GM18505 (cell line): ENCODE data around the gene AP1B1.
"Not testable (repeated sequence)": the region's sequence is repeated elsewhere in the genome, so short reads cannot be mapped to it uniquely, and the experiment has no call there.

Source experiments
- ATAC-seq: cut with Tn5 transposase; IDR thresholded peaks from one replicate; pipeline ENCODE4 v1.9.1; 2021; ENCODE audit not compliant: unreplicated experiment
- POLR2A ChIP-seq: IDR thresholded peaks from 4 replicates; pipeline ENCODE4 v1.6.1; 2011; ENCODE audit warnings: borderline replicate concordance; ENCODE audit not compliant: insufficient read depth, insufficient read length; ENCODE audit errors: extremely low read depth

Gene AP1B1

DNA sequence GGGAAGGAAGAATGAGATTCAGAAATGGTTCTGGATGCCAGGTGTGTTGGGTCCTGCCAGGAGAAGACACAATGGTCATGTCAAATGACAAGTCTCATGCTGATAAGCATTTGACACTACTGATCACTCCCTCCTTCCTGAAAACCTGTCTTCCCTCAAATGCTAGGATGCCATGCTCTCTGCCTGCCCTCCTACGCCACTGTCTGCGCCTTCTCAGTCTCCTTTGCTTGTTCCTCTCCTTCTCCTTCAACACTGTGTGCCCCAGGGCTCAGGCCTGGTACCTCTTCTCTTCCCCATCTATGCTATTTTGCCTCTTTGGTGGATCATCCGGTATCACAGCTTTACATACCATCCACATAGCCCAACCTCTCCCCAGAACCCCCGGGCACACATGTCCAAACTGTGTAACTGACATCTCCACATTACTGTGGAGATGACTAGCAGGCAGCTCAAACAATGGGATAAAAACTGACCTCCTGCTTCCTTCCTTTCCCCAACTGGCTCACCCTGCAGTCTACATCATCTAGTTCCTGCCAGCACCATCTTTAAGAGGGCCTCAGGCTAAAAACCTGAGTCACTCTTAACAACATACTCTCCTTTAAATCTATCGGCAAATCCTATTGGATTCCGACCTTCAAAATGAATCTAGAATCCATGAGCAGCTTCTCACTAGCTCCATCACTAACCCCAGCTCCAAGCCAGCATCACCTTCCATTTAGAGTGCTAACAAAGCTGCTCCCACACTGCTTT lies 8.2 kb downstream of the AP1B1 start:
- no peak for TF ChIP-seq POLR2A
- no peak for ATAC-seq

- ATAC-seq, result no peak
- TF ChIP-seq POLR2A, result no peak
Observed at GRCh38 chr22:29379258-29379657, 9.1 kb downstream of the AP1B1 start.

DNA sequence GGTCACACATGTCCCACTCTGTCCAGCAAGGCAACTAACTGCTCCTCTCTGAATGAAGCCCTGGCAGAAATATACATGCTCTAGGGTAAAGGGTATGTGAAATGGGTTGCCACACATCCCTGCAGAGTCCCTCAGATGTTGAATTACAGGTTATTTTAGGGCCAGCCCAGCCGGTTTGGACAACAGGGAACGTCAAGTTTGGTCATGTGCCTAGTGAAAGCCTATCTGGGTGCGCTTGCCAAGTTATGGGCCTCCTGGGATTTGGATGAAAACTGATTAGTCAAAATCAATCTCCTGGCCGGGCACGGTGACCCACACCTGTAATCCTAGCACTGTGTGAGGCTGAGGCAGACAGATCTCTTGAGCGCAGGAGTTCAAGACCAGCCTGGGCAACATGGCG lies 10.4 kb downstream of the AP1B1 start:
- no peak for ATAC-seq
- no peak for TF ChIP-seq POLR2A

GRCh38 chr22:29376705-29377104 lies 11.7 kb downstream of the AP1B1 start:
- ATAC-seq, result not testable (repeated sequence)

DNA sequence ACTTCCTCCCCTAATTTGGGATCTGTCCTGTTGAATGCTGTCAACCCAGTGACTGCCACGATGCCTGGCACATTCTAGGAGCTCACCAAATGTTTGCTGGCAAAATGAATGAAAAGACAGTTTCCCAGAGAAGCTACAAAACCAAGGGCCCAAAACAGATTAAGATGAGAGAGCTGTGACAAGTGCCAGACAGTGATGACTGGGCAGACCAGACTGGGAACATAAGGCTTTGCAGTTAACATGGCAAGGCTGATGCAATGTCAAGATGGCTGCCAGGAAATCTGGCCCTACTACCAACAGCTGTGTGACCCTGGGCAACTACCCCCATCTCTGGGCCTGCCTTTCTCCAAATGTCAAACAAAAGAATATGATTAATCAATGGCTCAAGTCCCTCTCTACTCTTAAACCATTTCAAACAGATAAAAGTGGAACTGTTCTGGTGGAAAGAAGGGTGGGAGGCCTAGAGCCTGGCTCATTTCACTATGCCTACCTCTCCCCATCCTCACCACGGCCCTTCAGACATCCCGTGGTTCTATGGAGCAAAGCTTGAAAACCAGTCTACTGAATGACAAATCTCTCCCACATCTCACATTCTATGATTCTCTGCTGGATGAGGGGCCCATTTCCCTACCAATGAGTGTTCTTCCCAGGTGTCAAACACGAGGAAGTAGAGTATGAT lies 12.8 kb downstream of the AP1B1 start:
- no peak for TF ChIP-seq POLR2A
- ATAC-seq, result no peak

DNA sequence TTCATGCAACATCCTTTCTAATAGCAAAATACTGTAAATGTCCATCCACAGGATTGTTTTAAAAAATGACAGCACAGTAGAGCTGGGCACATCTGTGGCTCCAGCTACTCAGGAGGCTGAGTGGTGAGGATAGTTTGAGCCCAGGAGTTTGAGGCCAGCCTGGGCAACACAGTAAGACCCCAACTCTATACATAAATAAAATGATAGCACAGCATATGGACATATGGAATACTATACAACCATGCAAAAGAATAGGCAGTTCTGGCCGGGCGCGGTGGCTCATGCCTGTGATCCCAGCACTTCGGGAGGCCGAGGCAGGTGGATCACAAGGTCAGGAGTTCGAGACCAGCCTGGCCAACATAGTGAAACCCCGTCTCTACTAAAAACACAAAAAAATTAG lies 13.6 kb downstream of the AP1B1 start:
- ATAC-seq, result not testable (repeated sequence)

DNA sequence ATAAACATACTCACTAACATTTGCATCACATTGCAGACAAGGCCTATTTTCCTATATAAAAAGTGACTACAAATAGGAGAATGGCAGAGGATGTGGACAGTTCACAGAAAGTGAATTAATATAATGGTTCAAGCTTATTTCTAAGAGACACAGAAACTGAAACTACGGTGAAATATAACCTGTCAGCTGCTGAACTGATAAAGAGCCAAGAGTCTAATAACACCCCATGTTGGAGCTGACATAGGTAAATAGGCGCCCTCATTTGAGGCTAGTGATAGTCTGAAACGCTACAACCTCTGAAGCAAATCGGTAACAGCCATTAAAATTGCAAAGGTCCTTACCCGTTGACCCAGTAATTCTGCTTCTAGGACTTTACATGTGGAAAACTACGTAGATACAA lies 14.0 kb downstream of the AP1B1 start:
- no peak for TF ChIP-seq POLR2A
- ATAC-seq, result no peak

GRCh38 chr22:29370537-29370936 lies 17.8 kb downstream of the AP1B1 start:
- no peak for ATAC-seq
- TF ChIP-seq POLR2A, result no peak

GRCh38 chr22:29369460-29369859 lies 18.9 kb downstream of the AP1B1 start:
- ATAC-seq, result no peak
- TF ChIP-seq POLR2A, result no peak

GRCh38 chr22:29359469-29359868 lies 28.9 kb downstream of the AP1B1 start:
- TF ChIP-seq POLR2A, result no peak
- no peak for ATAC-seq

- not testable (repeated sequence) for ATAC-seq
Observed at GRCh38 chr22:29357193-29357890, 31.0 kb downstream of the AP1B1 start.

- no peak for TF ChIP-seq POLR2A
- no peak for ATAC-seq
Observed at GRCh38 chr22:29353860-29354259, 34.5 kb downstream of the AP1B1 start.

DNA sequence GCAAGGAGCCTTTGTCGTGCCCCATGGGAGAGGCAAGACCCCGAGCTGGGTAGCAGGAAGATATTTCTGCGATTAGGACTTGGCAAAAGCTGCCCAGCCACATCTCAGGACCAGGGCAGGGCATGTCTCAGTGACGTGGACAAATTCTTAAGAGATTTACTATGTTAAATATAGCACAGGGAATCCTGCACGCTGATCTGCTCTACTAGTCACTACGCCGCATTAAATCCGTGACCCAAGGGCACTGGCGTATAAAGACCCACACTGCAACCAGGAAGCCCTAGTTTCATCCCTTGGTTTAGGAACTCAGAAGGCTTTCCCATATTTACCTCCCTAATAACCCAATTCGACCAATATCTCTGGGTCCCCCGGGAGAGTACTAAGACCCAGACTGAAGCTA lies 35.1 kb downstream of the AP1B1 start:
- TF ChIP-seq POLR2A, result no peak
- ATAC-seq, result no peak

GRCh38 chr22:29352778-29353177 lies 35.6 kb downstream of the AP1B1 start:
- ATAC-seq, result no peak
- TF ChIP-seq POLR2A, result no peak
